ENCODE measurements around the gene NECTIN4.

DNA sequence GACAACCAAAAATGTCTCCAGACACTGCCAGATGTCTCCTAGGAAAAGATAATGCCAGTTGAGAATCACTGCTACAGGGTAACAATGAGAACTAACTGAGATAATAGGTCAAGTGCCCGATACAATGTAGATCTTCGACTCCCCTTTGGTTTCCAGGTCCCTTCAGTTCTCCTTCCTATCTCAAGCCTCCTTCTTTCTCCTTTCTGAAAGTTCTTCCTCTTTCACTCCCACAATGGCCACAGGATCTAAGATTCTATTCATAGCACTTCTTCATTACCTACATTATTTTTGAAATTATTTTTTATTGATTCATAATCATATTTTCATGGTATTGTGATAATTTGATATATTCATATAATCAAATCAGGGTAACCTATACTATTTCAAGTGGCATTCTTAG is 22.2 kb upstream of the NECTIN4 start:
- TF ChIP-seq, protein P1, sequence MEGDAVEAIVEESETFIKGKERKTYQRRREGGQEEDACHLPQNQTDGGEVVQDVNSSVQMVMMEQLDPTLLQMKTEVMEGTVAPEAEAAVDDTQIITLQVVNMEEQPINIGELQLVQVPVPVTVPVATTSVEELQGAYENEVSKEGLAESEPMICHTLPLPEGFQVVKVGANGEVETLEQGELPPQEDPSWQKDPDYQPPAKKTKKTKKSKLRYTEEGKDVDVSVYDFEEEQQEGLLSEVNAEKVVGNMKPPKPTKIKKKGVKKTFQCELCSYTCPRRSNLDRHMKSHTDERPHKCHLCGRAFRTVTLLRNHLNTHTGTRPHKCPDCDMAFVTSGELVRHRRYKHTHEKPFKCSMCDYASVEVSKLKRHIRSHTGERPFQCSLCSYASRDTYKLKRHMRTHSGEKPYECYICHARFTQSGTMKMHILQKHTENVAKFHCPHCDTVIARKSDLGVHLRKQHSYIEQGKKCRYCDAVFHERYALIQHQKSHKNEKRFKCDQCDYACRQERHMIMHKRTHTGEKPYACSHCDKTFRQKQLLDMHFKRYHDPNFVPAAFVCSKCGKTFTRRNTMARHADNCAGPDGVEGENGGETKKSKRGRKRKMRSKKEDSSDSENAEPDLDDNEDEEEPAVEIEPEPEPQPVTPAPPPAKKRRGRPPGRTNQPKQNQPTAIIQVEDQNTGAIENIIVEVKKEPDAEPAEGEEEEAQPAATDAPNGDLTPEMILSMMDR (IDR thresholded peaks at IDR 0.05; ENCODE audit: low read depth, low read length), result no peak
- no peak for TF ChIP-seq EZH2phosphoT487 (IDR thresholded peaks at IDR 0.05; ENCODE audit: low read depth)

Measured in OCI-LY3 (cell line).